Activated CD8-positive, alpha-beta memory T cell treated with anti-CD3 and anti-CD28 coated beads for 1 hour (primary cell): ENCODE measurements around the gene CYP2R1.
"Not testable (repeated sequence)": the region's sequence is repeated elsewhere in the genome, so short reads cannot be mapped to it uniquely, and the experiment has no call there.

Experiments used
- DNase-seq, 2 donors: peaks; one replicate each; pipeline ENCODE4 v3.0.0-alpha.2; 2020; ENCODE audit warnings: low read depth in 1 of 2; ENCODE audit errors: extremely low read depth in 1 of 2

CYP2R1 gene

DNA sequence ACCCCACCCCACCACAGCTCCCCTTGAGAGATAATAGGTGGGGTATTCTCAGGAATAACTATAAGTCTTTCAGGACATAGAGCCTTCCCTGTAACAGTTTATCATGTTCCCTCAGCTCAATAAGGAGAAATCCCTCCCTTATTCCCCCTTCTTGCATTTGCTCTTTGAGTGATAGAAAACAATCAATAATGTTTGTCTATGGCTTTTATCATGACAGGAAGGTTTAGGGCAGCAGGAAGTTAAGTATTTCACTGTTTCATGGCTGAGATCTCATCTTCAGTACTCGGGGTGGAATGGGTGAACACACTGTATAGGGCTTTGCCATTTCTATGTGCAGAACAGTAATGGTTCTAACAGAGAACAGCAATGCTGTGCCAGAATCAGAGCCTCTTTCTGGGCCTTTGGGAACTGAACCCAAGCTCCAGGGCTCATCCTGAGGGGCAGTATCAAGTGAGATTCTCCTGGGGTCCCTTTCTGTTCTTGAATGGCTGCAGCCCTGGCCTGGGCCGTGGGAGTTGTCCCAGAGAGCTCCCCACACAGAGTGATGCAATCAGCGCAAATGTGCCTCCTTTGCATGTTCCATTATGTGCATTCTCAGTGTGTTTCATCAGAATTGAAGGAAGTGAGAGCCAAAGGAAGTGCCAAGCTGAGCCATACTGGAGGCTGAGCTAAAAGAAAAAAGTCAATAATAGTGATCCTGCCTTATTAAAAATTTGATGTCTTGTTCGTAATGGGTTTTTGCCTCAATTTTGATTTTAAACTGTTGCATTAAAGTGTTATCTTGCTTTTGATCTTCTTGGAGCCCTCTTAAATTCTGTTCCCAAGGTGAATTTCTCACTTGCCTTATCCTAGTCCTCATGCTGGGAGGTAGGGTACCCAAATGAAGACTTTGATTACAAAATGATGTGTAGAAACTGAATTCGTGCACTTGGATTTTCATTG is 2.9 kb upstream of the CYP2R1 start:
- no peak for DNase-seq

DNA sequence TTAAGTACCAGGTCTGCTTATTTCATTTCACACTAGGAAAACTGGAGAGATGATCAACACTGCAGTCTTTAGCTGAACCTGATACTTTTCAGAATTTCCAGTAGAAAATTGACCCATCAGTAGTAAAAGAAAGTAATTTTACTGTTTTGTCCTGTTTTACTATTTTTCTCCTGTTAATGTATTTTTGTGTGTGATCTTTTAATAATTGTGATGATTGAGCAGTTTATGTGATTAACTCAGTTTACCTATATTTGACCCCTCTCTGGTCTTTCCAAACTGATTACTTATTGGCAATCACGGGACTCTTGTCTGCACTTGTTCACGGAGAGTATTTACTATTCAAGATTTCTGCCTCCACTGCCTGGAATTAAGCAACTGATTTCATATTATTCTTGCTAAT is 546 bp upstream of the CYP2R1 start:
- no peak for DNase-seq

DNA sequence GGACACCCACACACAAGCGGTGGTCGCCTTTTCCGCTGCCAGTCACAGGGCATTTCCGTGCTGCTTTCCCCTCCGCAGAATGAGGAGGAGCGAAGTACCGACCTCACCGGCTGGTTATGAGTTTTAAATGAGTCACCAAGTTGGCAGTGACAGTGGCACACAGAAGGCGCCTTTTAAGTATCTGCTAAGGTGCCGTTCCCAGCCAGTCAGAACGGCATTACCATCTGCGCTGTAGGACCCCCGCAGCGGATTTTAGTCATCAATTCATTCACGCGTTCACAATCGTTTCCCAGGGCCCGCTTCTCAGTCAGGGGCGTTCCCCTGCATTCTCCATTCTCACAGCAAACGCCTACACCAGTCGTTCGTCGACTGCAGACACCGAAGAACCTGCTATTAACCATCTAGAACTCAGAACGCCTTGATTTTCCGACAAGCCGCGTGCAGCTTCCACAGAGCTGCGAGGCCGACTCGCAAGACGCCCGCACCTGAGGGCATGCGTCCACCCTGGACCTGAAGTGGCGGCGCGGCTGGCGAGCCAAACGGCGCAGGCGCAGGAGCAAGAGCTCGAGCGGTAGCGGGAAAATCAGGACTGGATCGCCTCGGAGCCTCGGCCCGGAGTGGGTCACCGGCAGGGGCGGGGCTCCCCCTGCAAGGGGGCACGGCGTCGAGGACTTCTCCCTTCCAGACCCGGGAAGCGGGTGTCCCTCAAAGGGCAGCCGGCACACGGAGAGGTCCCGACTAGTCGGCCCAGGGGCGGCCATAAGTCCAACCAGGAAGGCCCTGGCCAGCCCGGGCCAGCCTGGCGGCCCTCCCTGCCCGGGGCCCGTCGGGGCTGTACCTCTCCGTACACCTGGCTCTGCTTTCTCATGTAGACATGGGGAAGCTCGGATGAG is 642 bp downstream of the CYP2R1 start:
- DNase-seq, result peak; percentile 77 to 83

DNA sequence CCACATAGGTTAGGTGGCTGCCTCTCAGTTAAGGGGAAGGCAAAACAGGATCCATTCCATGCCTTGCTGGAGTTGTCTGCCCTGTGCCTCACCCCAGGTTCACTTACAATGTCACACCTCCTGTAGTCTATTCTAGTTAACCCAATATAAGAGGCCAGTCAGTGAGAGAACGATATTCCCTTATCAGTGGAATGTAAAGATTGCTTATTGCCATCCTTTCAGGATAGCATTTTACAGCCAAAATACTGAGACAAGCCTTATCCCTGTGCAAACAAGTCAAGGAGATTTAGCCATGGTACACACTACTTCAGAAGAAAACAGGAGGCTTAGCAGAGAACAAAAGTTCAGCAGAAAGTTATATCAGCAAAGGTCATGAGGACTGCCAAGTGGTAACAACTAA is 5.5 kb downstream of the CYP2R1 start:
- no peak for DNase-seq

DNA sequence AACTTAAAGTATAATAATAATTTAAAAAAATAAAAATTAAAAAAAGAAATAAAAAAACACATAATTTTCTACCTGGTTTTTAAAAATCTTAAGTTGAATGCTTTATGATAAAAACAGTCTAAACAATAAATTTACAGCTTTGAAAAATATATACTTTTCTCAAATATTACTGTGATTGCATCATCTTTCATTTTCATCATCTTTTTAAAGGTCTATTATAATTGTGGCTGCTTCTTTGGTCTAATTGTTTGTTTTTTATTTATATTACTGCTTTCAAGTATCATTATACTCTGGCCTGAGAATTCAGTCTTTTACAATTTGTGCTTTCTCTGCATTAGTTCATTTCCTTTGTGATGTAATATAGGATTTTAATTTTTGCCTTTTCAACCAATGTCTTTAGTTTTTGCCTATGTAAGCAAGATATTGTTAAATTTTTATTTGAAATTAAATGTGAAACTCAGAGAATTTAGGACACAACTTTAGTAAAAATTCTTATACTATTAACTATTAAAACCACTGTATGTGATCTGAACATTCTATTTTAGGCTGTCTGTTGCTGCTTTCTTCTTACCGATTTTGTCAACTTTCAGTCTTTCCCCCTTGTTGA is 7.3 kb downstream of the CYP2R1 start:
- no peak for DNase-seq

DNA sequence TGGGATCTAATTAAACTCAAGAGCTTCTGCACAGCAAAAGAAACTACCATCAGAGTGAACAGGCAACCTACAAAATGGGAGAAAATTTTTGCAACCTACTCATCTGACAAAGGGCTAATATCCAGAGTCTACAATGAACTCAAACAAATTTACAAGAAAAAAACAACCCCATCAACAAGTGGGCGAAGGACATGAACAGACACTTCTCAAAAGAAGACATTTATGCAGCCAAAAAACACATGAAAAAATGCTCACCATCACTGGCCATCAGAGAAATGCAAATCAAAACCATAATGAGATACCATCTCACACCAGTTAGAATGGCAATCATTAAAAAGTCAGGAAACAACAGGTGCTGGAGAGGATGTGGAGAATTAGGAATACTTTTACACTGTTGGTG is 8.3 kb downstream of the CYP2R1 start:
- DNase-seq, result not testable (repeated sequence)

DNA sequence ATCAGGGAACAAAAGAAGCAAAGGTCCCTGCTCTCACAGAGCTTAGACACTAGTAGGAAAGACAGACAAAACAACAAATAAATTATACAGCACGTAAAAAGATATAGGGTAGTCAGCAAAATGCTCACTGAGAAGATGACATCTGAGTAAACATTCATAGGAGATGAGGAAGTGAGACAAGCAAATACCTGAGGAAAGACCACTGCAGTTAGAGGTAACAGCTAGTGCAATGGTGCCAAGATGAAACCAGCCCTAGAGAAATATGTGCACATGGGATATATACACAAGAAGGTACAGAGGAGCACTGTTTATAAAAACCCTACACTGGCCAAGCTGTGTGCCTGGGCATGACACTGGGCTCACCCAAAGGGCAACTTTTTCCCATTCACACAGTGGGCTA is 9.8 kb downstream of the CYP2R1 start:
- no peak for DNase-seq

DNA sequence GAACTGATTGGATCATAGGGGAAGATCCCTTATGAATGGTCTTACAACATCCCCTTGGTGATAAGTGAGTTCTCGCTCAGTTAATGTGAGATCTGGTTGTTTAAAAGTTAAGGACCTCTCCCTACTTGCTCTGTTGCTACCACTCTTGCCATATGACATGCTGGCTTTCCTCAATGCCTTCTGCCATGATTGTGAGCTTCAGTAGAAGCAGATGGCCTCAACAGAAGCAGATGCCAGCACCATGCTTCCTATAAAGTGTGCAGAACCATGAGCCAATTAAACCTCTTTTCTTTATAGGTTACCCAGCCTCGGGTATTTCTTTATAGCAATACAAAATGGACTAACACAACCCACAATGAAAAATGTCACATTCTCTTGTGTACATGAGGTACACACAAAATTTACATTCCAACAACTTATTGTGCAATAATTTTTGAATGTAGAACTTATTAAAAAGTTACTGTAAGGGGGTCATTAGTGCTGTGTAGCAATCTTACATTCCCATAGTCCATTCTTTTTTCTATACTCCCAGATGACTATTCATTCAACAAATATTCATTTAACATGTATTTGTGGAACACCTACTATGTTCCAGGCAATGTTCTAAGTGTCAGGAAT is 10.3 kb downstream of the CYP2R1 start:
- DNase-seq, result no peak

DNA sequence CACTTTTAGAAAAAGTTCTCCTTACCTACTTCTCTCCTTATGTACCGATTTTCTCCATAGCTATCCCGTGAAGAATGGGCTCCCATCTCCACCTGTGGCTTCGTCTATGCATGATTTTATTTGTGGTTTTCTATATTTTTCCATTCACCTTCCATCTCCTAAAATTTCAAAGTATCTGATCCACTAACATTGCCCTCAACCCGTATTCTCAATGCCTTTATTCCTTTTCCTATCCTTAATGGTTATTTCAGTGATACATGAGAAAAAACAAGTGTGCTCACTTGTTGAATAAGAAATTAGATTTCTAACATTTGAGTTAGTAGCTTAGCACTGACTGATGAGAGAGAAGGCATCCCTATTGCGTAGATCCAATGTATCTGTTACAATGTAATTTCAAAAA is 16.9 kb downstream of the CYP2R1 start:
- no peak for DNase-seq

DNA sequence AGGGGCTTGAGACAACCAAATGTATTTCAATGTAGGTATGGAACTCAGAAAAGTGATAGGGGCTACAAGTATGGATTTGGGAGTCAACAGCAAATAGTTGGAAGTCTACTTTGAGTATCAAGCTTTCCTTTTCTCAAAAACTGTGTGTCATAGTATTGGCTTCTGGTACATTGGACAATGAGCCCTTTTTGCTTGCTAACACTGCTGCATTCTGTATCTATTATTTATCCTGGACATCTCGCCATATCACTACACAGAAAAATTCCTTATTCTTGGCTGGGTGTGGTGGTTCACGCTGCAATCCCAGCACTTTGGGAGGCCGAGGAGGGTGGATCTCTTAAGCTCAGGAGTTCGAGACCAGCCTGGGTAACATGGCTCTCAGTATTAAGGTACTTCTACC is 18.4 kb downstream of the CYP2R1 start:
- DNase-seq, result no peak

DNA sequence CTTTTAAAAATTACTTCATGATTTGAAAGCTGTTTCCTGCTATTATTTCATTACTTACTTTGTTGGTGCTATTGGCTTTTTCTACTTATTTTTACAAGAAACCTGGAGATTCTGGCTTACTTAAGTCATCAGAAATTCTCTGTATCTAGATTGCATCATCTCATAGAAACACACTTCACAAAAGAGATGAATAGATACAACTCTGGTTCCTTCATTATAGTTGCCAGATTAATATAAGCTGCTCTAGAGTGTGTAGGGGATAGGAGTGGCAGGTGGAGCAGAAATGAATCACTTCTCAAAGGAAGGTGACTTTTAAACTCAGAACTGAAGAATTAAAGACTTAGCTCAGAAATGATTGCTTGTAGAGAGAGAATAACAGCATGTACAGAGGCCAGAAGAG is 20.0 kb downstream of the CYP2R1 start:
- no peak for DNase-seq

DNA sequence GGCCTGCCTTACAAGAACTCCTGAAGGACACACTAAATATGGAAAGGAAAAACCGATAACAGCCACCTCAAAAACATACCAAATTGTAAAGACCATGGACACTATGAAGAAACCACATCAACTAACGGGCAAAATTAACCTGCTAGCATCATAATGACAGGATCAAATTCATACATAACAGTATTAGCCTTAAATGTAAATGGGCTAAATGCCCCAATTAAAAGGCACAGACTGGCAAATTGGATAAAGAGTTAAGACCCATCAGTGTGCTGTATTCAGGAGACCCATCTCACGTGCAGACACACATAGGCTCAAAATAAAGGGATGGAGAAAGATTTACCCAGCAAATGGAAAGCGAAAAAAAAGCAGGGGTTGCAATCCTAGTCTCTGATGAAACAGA is 28.3 kb downstream of the CYP2R1 start:
- DNase-seq, result not testable (repeated sequence)

DNA sequence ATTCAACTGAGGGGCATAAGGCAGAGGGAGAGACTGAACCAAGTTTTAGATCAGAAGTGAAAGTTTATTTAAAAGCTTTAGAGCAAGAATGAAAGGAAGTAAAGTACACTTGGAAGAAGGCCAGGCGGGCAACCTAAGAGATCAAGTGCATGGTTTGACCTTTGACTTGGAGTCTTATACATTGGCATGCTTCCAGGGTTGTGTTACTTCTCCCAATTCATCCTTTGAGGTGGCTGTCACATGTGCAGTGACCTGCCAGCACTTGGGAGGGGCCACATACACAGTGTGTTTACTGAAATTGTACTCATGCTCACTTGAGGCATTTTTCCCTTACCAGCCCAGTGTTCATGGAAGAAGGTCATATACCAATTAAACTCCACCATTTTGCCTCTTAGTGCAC is 30.4 kb downstream of the CYP2R1 start:
- DNase-seq, result no peak

DNA sequence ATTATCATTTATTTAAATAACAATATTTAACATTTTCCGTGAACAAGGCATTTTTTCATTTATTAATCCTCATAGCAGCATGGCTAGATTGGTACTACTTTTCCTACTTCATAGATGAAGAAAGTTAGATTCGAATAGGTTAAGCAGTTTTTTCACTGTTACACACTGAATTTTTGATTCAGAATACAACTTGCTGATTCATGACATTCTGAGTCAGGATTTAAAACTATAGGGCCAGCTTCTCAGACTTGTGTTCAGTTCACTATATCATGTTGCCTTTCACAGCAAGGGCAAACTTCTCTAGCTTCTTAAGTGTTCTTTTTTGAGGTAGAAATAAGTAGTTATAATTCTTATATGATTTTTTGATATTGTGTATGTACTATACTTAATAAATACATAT is 31.5 kb downstream of the CYP2R1 start:
- DNase-seq, result no peak

DNA sequence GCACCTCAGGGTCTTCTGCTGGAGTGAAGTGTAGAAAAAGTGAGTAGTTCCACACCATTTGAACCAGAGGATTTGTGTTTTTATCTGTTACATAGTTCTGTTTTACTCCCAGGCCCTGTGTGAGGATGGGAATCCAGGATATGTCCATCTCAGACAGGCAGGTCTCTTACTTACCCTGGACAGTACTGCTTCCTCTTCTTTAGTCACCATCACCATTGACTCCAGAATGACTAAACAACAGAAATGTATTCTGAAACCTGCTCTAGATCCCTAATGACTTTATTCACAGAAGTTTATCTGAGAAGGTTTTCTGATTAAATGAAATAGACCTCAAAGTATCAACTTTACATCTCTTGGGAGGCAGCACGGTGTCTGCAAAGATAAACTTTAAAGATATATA is 33.6 kb downstream of the CYP2R1 start:
- no peak for DNase-seq

DNA sequence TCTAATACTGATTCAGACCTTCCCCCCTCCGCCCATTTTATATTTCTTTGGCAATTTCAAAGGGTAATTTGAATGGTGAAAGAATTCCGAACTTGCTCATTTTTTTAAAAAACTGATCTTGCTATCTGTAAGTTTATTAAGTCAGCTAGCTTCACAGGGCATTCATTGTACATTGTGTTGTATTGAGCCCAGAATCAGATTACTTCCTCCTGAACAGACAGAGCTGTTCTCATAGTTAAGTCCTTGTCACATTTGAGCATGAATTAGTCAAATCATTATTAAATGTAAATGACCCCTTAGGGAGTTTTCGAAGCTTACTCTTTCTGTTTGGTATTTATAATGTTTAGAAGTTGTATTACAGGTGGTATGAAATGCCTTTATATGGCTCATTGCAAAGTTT is 34.4 kb downstream of the CYP2R1 start:
- no peak for DNase-seq

DNA sequence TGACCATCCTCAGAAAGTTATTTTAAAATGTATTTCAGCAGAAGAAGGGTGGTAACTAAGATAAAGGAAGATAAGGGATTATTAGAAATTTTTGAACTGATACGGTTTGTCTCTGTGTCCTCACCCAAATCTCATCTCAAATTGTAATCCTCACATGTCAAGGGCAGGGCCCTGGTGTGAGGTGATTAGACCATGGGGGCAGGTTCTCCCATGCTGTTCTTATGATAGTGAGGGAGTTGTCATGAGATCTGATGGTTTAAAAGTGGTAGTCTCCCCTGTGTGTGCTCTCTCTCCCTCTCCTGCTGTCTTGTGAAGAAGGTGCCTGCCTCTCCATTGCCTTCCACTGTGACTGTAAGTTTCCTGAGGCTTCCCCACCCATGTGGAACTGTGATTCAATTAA is 36.1 kb downstream of the CYP2R1 start:
- DNase-seq, result no peak

DNA sequence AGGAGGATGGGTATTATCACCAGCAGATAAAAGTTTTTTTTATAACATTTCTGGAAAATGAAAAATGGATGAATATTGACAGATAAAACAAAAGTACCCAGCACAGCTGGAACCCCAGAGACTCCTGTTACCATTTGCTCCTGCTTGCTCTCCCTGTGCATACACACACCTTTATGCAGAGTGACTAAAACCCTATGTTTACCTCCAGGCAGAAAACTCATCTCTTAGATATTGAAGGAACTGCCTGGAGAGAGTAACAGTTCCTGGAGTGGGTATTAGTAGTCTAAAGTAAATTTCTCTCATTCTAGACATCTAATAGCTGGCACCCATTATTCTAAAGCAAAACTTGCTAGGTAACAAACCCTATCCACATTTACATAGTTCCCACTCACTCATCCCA is 38.0 kb downstream of the CYP2R1 start:
- no peak for DNase-seq

DNA sequence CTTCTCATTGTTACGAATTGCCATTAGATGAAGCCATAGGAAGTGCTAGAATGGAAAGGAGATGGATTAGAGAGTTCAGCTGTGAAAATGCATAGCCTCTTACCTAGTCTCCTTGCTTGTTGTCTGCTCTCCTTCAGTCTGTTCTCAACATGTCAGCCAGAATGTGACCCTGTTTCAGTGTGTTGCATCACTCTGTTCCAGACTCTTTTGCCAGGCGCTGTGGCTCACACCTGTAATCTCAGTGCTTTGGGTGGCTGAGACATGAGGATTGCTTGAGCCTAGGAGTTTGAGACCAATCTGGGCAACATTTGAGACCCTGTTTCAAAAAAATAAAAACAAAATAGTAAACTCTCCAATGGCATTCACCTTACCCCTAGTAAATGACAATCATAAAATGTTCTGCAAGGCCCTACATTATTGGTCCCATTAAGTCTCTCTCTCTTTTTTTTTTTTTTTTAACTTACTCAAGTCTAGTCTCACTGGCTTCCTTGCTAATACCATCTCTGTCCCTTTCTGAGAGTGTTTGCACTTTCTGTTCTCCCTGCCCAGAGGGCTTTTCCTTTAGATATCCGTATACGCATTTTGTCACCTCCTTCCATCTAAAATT is 39.4 kb downstream of the CYP2R1 start:
- no peak for DNase-seq

DNA sequence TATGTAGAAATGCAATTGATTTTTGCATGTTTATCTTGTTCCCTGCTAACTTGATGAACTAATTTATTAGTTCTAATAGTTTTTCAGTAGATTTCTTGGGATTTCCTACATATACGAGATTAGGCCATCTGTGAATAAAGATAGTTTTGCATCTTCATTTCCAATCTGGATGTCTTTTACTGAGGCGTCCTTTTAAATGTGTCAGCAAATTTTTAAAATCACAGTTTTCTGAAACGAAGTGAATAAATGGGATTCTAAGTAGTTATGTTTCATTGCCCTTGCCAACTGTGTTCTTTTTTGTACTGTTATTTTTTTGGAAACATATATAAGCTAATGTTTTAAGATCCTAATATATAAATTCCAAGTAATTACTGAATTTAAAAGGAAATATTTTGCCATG is 50.0 kb downstream of the CYP2R1 start:
- DNase-seq, result no peak
